ENCODE results near the gene GRID1.

GRID1 gene

GRCh38 chr10:86256690-86257315 is 109.8 kb downstream of the GRID1 start:
- H3K36me3 ChIP-seq (ENCODE audit: control insufficient read depth, insufficient read depth, low read length, severe bottlenecking): no peaks in the 10 kb centered on the region
- H3K4me1 ChIP-seq (ENCODE audit: control insufficient read depth, insufficient read depth, low read length): no peaks in the 10 kb centered on the region
- no peaks in the 10 kb centered on the region for H3K9me3 ChIP-seq (ENCODE audit: control insufficient read depth, low read length)
- H3K27me3 ChIP-seq (replicated peaks; ENCODE audit: control insufficient read depth, insufficient read depth, low read length): peaks cover 3% of the 10 kb centered on the region
- H3K9ac ChIP-seq (ENCODE audit: low read length): no peak overlapping the region
- DNase-seq (ENCODE audit: low read depth): no peak
- no peak overlapping the region for H3K4me3 ChIP-seq (ENCODE audit: low read length)

- H3K4me3 ChIP-seq (ENCODE audit: low read length): no peak overlapping the region
- H3K9ac ChIP-seq (ENCODE audit: low read length): no peak overlapping the region
- no peak for DNase-seq (ENCODE audit: low read depth)
- no peaks in the 10 kb centered on the region for H3K9me3 ChIP-seq (ENCODE audit: control insufficient read depth, low read length)
- H3K4me1 ChIP-seq (ENCODE audit: control insufficient read depth, insufficient read depth, low read length): no peaks in the 10 kb centered on the region
- H3K27me3 ChIP-seq (replicated peaks; ENCODE audit: control insufficient read depth, insufficient read depth, low read length): peaks cover 3% of the 10 kb centered on the region
- H3K36me3 ChIP-seq (ENCODE audit: control insufficient read depth, insufficient read depth, low read length, severe bottlenecking): no peaks in the 10 kb centered on the region
Measured at GRCh38 chr10:86255405-86256251, 111.0 kb downstream of the GRID1 start.

GRCh38 chr10:86254526-86255174 is 111.9 kb downstream of the GRID1 start:
- Histone ChIP-seq H3K4me1 (ENCODE audit: control insufficient read depth, insufficient read depth, low read length) (no peaks in the 10 kb centered on the region), H3K27me3 (replicated peaks; ENCODE audit: control insufficient read depth, insufficient read depth, low read length) (peaks cover under 1% of the 10 kb centered on the region), H3K9ac (ENCODE audit: low read length) (no peak overlapping the region), H3K9me3 (ENCODE audit: control insufficient read depth, low read length) (no peaks in the 10 kb centered on the region), H3K4me3 (ENCODE audit: low read length) (no peak overlapping the region), H3K36me3 (ENCODE audit: control insufficient read depth, insufficient read depth, low read length, severe bottlenecking) (no peaks in the 10 kb centered on the region)
- DNase-seq (ENCODE audit: low read depth): no peak

GRCh38 chr10:86254081-86254480 is 112.5 kb downstream of the GRID1 start:
- no peaks in the 10 kb centered on the region for H3K4me1 ChIP-seq (ENCODE audit: control insufficient read depth, insufficient read depth, low read length)
- no peak for DNase-seq (ENCODE audit: low read depth)
- no peaks in the 10 kb centered on the region for H3K36me3 ChIP-seq (ENCODE audit: control insufficient read depth, insufficient read depth, low read length, severe bottlenecking)
- no peak overlapping the region for H3K9ac ChIP-seq (ENCODE audit: low read length)
- H3K9me3 ChIP-seq (ENCODE audit: control insufficient read depth, low read length): no peaks in the 10 kb centered on the region
- H3K27me3 ChIP-seq (replicated peaks; ENCODE audit: control insufficient read depth, insufficient read depth, low read length): no peaks in the 10 kb centered on the region
- no peak overlapping the region for H3K4me3 ChIP-seq (ENCODE audit: low read length)

GRCh38 chr10:86253091-86254072 is 113.2 kb downstream of the GRID1 start:
- DNase-seq (ENCODE audit: low read depth): no peak
- H3K36me3 ChIP-seq (ENCODE audit: control insufficient read depth, insufficient read depth, low read length, severe bottlenecking): no peaks in the 10 kb centered on the region

GRCh38 chr10:86252556-86252955 is 114.0 kb downstream of the GRID1 start:
- no peaks in the 10 kb centered on the region for H3K4me1 ChIP-seq (ENCODE audit: control insufficient read depth, insufficient read depth, low read length)
- DNase-seq (ENCODE audit: low read depth): no peak
- H3K9me3 ChIP-seq (ENCODE audit: control insufficient read depth, low read length): no peaks in the 10 kb centered on the region
- no peaks in the 10 kb centered on the region for H3K36me3 ChIP-seq (ENCODE audit: control insufficient read depth, insufficient read depth, low read length, severe bottlenecking)
- no peaks in the 10 kb centered on the region for H3K27me3 ChIP-seq (replicated peaks; ENCODE audit: control insufficient read depth, insufficient read depth, low read length)
- H3K4me3 ChIP-seq (ENCODE audit: low read length): no peak overlapping the region
- no peak overlapping the region for H3K9ac ChIP-seq (ENCODE audit: low read length)

More at GRCh38 chr10:86253091-86254072, 113.2 kb downstream of the GRID1 start:
- Histone ChIP-seq H3K4me1 (ENCODE audit: control insufficient read depth, insufficient read depth, low read length) (no peaks in the 10 kb centered on the region), H3K27me3 (replicated peaks; ENCODE audit: control insufficient read depth, insufficient read depth, low read length) (no peaks in the 10 kb centered on the region), H3K4me3 (ENCODE audit: low read length) (no peak overlapping the region), H3K9ac (ENCODE audit: low read length) (no peak overlapping the region), H3K9me3 (ENCODE audit: control insufficient read depth, low read length) (no peaks in the 10 kb centered on the region)

GRCh38 chr10:86252079-86252478 is 114.5 kb downstream of the GRID1 start:
- no peaks in the 10 kb centered on the region for H3K36me3 ChIP-seq (ENCODE audit: control insufficient read depth, insufficient read depth, low read length, severe bottlenecking)
- H3K4me3 ChIP-seq (ENCODE audit: low read length): no peak overlapping the region
- no peaks in the 10 kb centered on the region for H3K4me1 ChIP-seq (ENCODE audit: control insufficient read depth, insufficient read depth, low read length)
- no peak for DNase-seq (ENCODE audit: low read depth)
- no peak overlapping the region for H3K9ac ChIP-seq (ENCODE audit: low read length)
- no peaks in the 10 kb centered on the region for H3K9me3 ChIP-seq (ENCODE audit: control insufficient read depth, low read length)
- no peaks in the 10 kb centered on the region for H3K27me3 ChIP-seq (replicated peaks; ENCODE audit: control insufficient read depth, insufficient read depth, low read length)

GRCh38 chr10:86251426-86251825 is 115.2 kb downstream of the GRID1 start:
- H3K27me3 ChIP-seq (replicated peaks; ENCODE audit: control insufficient read depth, insufficient read depth, low read length): no peaks in the 10 kb centered on the region
- no peak overlapping the region for H3K4me3 ChIP-seq (ENCODE audit: low read length)
- no peaks in the 10 kb centered on the region for H3K9me3 ChIP-seq (ENCODE audit: control insufficient read depth, low read length)
- no peaks in the 10 kb centered on the region for H3K36me3 ChIP-seq (ENCODE audit: control insufficient read depth, insufficient read depth, low read length, severe bottlenecking)
- no peaks in the 10 kb centered on the region for H3K4me1 ChIP-seq (ENCODE audit: control insufficient read depth, insufficient read depth, low read length)
- DNase-seq (ENCODE audit: low read depth): no peak
- H3K9ac ChIP-seq (ENCODE audit: low read length): no peak overlapping the region

- Histone ChIP-seq H3K27me3 (replicated peaks; ENCODE audit: control insufficient read depth, insufficient read depth, low read length) (no peaks in the 10 kb centered on the region), H3K9me3 (ENCODE audit: control insufficient read depth, low read length) (no peaks in the 10 kb centered on the region), H3K4me3 (ENCODE audit: low read length) (no peak overlapping the region), H3K4me1 (ENCODE audit: control insufficient read depth, insufficient read depth, low read length) (no peaks in the 10 kb centered on the region), H3K36me3 (ENCODE audit: control insufficient read depth, insufficient read depth, low read length, severe bottlenecking) (no peaks in the 10 kb centered on the region), H3K9ac (ENCODE audit: low read length) (no peak overlapping the region)
- no peak for DNase-seq (ENCODE audit: low read depth)
Measured at GRCh38 chr10:86250399-86250798, 116.2 kb downstream of the GRID1 start.

- no peak for DNase-seq (ENCODE audit: low read depth)
- Histone ChIP-seq H3K27me3 (replicated peaks; ENCODE audit: control insufficient read depth, insufficient read depth, low read length) (no peaks in the 10 kb centered on the region), H3K4me1 (ENCODE audit: control insufficient read depth, insufficient read depth, low read length) (no peaks in the 10 kb centered on the region), H3K4me3 (ENCODE audit: low read length) (no peak overlapping the region), H3K9ac (ENCODE audit: low read length) (no peak overlapping the region), H3K36me3 (ENCODE audit: control insufficient read depth, insufficient read depth, low read length, severe bottlenecking) (no peaks in the 10 kb centered on the region), H3K9me3 (ENCODE audit: control insufficient read depth, low read length) (no peaks in the 10 kb centered on the region)
Measured at GRCh38 chr10:86249794-86250193, 116.8 kb downstream of the GRID1 start.
